Upper lobe of right lung (tissue), 1 donor: Measurements from ENCODE around the gene PRRC2A. TPM values are rescaled to one million over a fixed set of nuclear protein-coding genes. Genes with fewer than 3 reads are reported as not detected.

ENCODE experiments used
- ATAC-seq: fragments of 200-7000 bp; cut with Tn5 transposase; one replicate; pipeline ENCODE4 v1.9.1; 2020; ENCODE audit warnings: mild to moderate bottlenecking, moderate library complexity
- DNase-seq: peaks from one replicate; pipeline ENCODE4 v3.0.0-alpha.2; 2020
- H3K27ac ChIP-seq: fragments of 200-600 bp; one replicate; pipeline ENCODE4 v1.8.0; 2022
- H3K27me3 ChIP-seq: fragments of 200-600 bp; one replicate; pipeline ENCODE4 v1.8.0; 2022; ENCODE audit warnings: mild to moderate bottlenecking
- H3K36me3 ChIP-seq: fragments of 200-600 bp; one replicate; pipeline ENCODE4 v1.8.0; 2022
- H3K4me1 ChIP-seq: fragments of 200-600 bp; one replicate; pipeline ENCODE4 v1.8.0; 2022
- H3K4me3 ChIP-seq: fragments of 200-600 bp; one replicate; pipeline ENCODE4 v1.8.0; 2022; ENCODE audit warnings: mild to moderate bottlenecking
- H3K9me3 ChIP-seq: fragments of 200-600 bp; one replicate; pipeline ENCODE4 v1.8.0; 2022
- CTCF ChIP-seq: fragments of 200-600 bp; IDR thresholded peaks from one replicate; pipeline ENCODE4 v1.8.0; 2022; ENCODE audit warnings: antibody characterized with exemption
- intact Hi-C: fragments of 100-400 bp; cut with DNase I; formaldehyde crosslinking; loops from one replicate; pipeline ENCODE4 v1.11.0; 2022
- total RNA-seq: library from RNA; stranded (reverse); fragmentation: NEBNext Ultra II Directional; extraction: Animal tissue kit (Norgen Biotek cat#: 25700); gene quantifications from one replicate; pipeline ENCODE4 v1.2.1, GENCODE V29; 2021
- donor health status: DM: no; HTN: yes; CAD: no; lungs with severe emphysema.

Gene PRRC2A
- total RNA-seq, 1 donor from 2014 or later, result 138 TPM

DNA sequence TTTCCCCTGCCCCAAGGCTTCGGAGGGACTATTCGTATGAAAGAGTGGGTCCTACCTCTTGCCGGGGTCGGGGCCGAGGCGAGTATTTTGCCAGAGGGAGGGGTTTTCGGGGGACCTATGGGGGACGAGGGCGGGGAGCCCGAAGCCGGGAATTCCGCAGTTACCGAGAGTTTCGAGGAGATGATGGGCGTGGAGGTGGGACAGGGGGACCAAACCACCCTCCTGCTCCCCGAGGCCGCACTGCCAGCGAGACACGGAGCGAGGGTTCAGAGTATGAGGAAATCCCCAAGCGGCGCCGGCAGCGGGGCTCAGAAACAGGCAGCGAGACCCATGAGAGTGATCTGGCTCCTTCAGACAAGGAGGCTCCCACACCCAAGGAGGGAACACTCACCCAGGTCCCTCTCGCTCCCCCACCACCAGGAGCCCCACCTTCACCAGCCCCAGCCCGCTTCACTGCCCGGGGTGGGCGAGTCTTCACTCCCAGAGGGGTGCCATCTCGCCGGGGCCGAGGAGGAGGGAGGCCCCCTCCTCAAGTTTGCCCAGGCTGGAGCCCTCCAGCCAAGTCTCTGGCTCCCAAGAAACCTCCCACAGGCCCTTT, 11.3 kb downstream of the PRRC2A start:
- ATAC-seq (no peak), DNase-seq (no peak)
- Histone ChIP-seq H3K27me3 (no peaks in the 10 kb centered on the region), H3K27ac (no peak overlapping the region), H3K9me3 (no peaks in the 10 kb centered on the region), H3K4me1 (no peaks in the 10 kb centered on the region), H3K4me3 (no peak overlapping the region), H3K36me3 (peaks cover 99% of the 10 kb centered on the region)
- TF ChIP-seq CTCF, result no peak
- intact Hi-C loops, result no loop called here

- no peaks in the 10 kb centered on the region for H3K4me1 ChIP-seq
- peaks cover 99% of the 10 kb centered on the region for H3K36me3 ChIP-seq
- H3K27ac ChIP-seq, result no peak overlapping the region
- no peak overlapping the region for H3K4me3 ChIP-seq
- H3K9me3 ChIP-seq, result no peaks in the 10 kb centered on the region
- TF ChIP-seq CTCF, result no peak
- H3K27me3 ChIP-seq, result no peaks in the 10 kb centered on the region
- no peak for DNase-seq
- ATAC-seq, result no peak
- intact Hi-C loops, result no loop called here
Measured at GRCh38 chr6:31632279-31632946, 11.9 kb downstream of the PRRC2A start.

DNA sequence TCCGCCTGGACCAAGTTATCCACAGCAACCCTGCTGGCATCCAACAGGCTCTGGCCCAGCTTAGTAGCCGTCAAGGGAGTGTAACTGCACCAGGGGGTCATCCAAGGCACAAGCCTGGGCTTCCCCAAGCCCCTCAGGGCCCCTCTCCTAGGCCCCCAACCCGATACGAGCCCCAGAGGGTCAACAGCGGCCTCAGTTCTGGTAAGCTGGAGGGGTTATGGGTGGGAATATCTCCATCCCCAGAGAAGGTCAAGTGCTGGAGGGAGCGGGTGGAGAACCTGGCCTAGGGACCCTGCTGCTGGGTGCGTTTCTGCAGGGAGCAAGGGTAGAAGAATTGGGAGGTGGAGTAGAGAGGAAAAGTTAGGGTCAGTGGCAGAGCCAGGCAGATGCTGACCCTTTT, 12.9 kb downstream of the PRRC2A start:
- Histone ChIP-seq H3K27ac (no peak overlapping the region), H3K36me3 (peaks cover 98% of the 10 kb centered on the region), H3K27me3 (no peaks in the 10 kb centered on the region), H3K9me3 (no peaks in the 10 kb centered on the region), H3K4me3 (no peak overlapping the region), H3K4me1 (no peaks in the 10 kb centered on the region)
- DNase-seq (no peak), ATAC-seq (no peak)
- intact Hi-C loops, result no loop called here
- TF ChIP-seq CTCF, result no peak

- peaks cover 97% of the 10 kb centered on the region for H3K36me3 ChIP-seq
- H3K27ac ChIP-seq, result no peak overlapping the region
- no peak overlapping the region for H3K4me3 ChIP-seq
- no peaks in the 10 kb centered on the region for H3K4me1 ChIP-seq
- no peaks in the 10 kb centered on the region for H3K9me3 ChIP-seq
- no peak for ATAC-seq
- TF ChIP-seq CTCF, result no peak
- intact Hi-C loops, result no loop called here
- no peak for DNase-seq
- H3K27me3 ChIP-seq, result no peaks in the 10 kb centered on the region
Measured at GRCh38 chr6:31634131-31634530, 13.6 kb downstream of the PRRC2A start.

DNA sequence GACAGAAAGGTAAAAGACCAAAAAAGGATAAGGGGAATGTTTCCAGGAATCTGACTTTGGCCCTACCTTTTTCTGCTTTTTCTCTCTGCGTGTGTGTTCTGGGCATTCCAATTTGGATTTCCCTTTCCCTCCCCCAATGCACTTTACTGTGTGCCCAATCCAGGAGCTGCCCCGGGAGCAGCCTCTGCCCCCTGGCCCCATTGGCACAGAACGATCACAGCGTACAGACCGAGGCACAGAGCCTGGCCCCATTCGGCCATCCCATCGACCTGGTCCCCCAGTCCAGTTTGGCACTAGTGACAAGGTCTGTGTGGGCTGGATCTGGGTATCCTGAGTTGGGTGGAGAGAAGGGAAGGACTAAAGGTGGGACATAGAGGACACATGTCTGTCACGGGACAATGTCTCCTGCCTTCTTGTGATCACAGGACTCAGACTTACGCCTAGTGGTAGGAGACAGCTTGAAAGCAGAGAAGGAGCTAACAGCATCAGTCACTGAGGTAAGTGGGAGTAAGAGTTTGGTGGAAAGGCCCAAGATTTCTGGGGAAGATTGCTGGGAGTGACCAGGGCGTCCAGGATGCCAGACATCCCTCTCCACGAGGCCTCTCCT, 14.6 kb downstream of the PRRC2A start:
- no peak for DNase-seq
- Histone ChIP-seq H3K4me1 (no peaks in the 10 kb centered on the region), H3K27me3 (no peaks in the 10 kb centered on the region), H3K9me3 (no peaks in the 10 kb centered on the region), H3K27ac (no peak overlapping the region), H3K4me3 (no peak overlapping the region), H3K36me3 (peaks cover 98% of the 10 kb centered on the region)
- no peak for TF ChIP-seq CTCF
- ATAC-seq, result no peak
- intact Hi-C loops, result no loop called here
